SK-N-SH treated with all-trans-retinoic acid at 6 μM for 48 hours (cell line): ENCODE data around the gene SLC38A3.

Experiments
- ATAC-seq: fragments of 200-7000 bp; cut with Tn5 transposase; 3 replicates; pipeline ENCODE4 v1.9.1; 2020; ENCODE audit warnings: mild to moderate bottlenecking, moderate library complexity
- CREB5 ChIP-seq: fragments of 250-450 bp; sonication (Bioruptor Pico); IDR thresholded peaks from 2 replicates; pipeline ENCODE4 v1.5.1; 2020; ENCODE audit warnings: low read depth, mild to moderate bottlenecking, moderate library complexity
- ESRRG ChIP-seq: fragments of 250-450 bp; sonication (Bioruptor Pico); IDR thresholded peaks from 2 replicates; pipeline ENCODE4 v1.6.1; 2021; ENCODE audit warnings: mild to moderate bottlenecking
- GLIS3 ChIP-seq: fragments of 250-450 bp; sonication (Bioruptor Pico); IDR thresholded peaks from 2 replicates; pipeline ENCODE4 v1.5.0; 2020; ENCODE audit warnings: mild to moderate bottlenecking, moderate library complexity
- OSR1 ChIP-seq: fragments of 250-450 bp; sonication (Bioruptor Pico); IDR thresholded peaks from 2 replicates; pipeline ENCODE4 v1.8.0; 2022; ENCODE audit warnings: moderate library complexity, mild to moderate bottlenecking, inconsistent platforms
- PPARA ChIP-seq: fragments of 250-450 bp; sonication (Bioruptor Pico); IDR thresholded peaks from 2 replicates; pipeline ENCODE4 v1.5.0; 2020; ENCODE audit warnings: mild to moderate bottlenecking, borderline replicate concordance
- RARB ChIP-seq: fragments of 250-450 bp; sonication (Bioruptor Pico); IDR thresholded peaks from 2 replicates; pipeline ENCODE4 v1.8.0; 2021; ENCODE audit warnings: mild to moderate bottlenecking, moderate library complexity
- SNAI2 ChIP-seq: fragments of 250-450 bp; sonication (Bioruptor Pico); IDR thresholded peaks from 2 replicates; pipeline ENCODE4 v1.5.0; 2020; ENCODE audit warnings: mild to moderate bottlenecking, moderate library complexity
- TOX ChIP-seq: fragments of 250-450 bp; sonication (Bioruptor Pico); IDR thresholded peaks from 2 replicates; pipeline ENCODE4 v1.8.0; 2021; ENCODE audit warnings: mild to moderate bottlenecking, moderate library complexity, borderline replicate concordance
- TSHZ2 ChIP-seq: fragments of 250-450 bp; sonication (Bioruptor Pico); IDR thresholded peaks from 2 replicates; pipeline ENCODE4 v1.5.0; 2020; ENCODE audit warnings: mild to moderate bottlenecking, moderate library complexity
- ZC3H10 ChIP-seq: fragments of 250-450 bp; sonication (Bioruptor Pico); IDR thresholded peaks from 2 replicates; pipeline ENCODE4 v1.5.1; 2021; ENCODE audit warnings: mild to moderate bottlenecking, moderate library complexity
- ZFP30 ChIP-seq: fragments of 450-650 bp; formaldehyde crosslinking; IDR thresholded peaks from 2 replicates; pipeline ENCODE4 v1.5.0; 2022; ENCODE audit warnings: mild to moderate bottlenecking, moderate library complexity
- ZNF565 ChIP-seq: fragments of 450-650 bp; formaldehyde crosslinking; conservative IDR thresholded peaks from 2 replicates; pipeline ENCODE4 v1.5.0; 2020; ENCODE audit warnings: low read depth, mild to moderate bottlenecking, moderate library complexity
- ZNF70 ChIP-seq: fragments of 450-650 bp; formaldehyde crosslinking; IDR thresholded peaks from 2 replicates; pipeline ENCODE4 v1.5.0; 2020; ENCODE audit warnings: mild to moderate bottlenecking, moderate library complexity
- ZNF8 ChIP-seq: fragments of 450-650 bp; formaldehyde crosslinking; IDR thresholded peaks from 2 replicates; pipeline ENCODE4 v1.5.0; 2020; ENCODE audit warnings: mild to moderate bottlenecking, moderate library complexity
- TF ChIP-seq, protein P1 (sequence below): fragments of 250-450 bp; sonication (Bioruptor Pico); IDR thresholded peaks from 2 replicates; pipeline ENCODE4 v1.8.0; 2021; ENCODE audit warnings: low read depth, mild to moderate bottlenecking, moderate library complexity, borderline replicate concordance

The SLC38A3 gene

GRCh38 chr3:50170689-50171088, 34.4 kb upstream of the SLC38A3 start:
- TF ChIP-seq, protein P1, sequence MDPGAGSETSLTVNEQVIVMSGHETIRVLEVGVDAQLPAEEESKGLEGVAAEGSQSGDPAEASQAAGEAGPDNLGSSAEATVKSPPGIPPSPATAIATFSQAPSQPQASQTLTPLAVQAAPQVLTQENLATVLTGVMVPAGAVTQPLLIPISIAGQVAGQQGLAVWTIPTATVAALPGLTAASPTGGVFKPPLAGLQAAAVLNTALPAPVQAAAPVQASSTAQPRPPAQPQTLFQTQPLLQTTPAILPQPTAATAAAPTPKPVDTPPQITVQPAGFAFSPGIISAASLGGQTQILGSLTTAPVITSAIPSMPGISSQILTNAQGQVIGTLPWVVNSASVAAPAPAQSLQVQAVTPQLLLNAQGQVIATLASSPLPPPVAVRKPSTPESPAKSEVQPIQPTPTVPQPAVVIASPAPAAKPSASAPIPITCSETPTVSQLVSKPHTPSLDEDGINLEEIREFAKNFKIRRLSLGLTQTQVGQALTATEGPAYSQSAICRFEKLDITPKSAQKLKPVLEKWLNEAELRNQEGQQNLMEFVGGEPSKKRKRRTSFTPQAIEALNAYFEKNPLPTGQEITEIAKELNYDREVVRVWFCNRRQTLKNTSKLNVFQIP (CRISPR knock-in tag), result no peak
- ATAC-seq, result peak; percentile 46

GRCh38 chr3:50171540-50172301, 33.4 kb upstream of the SLC38A3 start:
- no peak for TF ChIP-seq OSR1
- TF ChIP-seq ZC3H10 (CRISPR knock-in tag), result no peak
- no peak for TF ChIP-seq TOX
- no peak for TF ChIP-seq ESRRG (CRISPR knock-in tag)
- TF ChIP-seq, protein P1 (CRISPR knock-in tag), result no peak
- TF ChIP-seq RARB, result no peak
- ATAC-seq, result no peak

- ATAC-seq, result peak; percentile 13; the same call in 1 of the 3 replicates
- no peak for TF ChIP-seq ZNF70 (CRISPR knock-in tag)
- TF ChIP-seq ZFP30 (CRISPR knock-in tag), result no peak
- no peak for TF ChIP-seq RARB
Measured at GRCh38 chr3:50172626-50173220, 32.3 kb upstream of the SLC38A3 start.

DNA sequence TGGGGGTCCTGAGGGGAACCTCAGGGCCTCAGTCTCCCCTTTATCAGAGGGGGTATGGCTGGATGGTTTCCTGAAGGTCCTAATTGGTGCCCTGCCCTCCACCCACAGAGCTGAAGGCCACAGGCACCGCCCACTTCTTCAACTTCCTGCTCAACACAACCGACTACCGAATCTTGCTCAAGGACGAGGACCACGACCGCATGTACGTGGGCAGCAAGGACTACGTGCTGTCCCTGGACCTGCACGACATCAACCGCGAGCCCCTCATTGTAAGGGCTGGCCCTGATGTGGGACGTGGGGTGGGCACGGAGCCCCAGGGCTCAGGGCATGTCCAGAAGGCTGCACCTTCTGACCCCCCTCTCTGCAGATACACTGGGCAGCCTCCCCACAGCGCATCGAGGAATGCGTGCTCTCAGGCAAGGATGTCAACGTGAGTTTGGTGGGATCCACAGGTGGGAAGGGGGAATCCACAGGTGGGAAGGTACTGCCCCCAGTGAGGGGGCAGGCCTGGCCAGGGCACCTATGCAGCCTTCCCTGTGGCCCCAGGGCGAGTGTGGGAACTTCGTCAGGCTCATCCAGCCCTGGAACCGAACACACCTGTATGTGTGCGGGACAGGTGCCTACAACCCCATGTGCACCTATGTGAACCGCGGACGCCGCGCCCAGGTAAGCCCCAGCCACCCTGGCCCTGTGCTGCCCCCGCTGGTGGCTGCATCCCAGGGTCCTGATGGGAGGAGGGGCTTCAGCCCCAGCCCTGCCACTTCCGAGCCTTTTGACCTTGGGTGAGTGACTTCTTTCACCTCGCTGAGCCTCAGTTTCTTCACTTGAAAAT, 31.2 kb upstream of the SLC38A3 start:
- no peak for ATAC-seq

GRCh38 chr3:50174517-50174895, 30.6 kb upstream of the SLC38A3 start:
- no peak for ATAC-seq
- TF ChIP-seq TSHZ2 (CRISPR knock-in tag), result no peak
- no peak for TF ChIP-seq ZC3H10 (CRISPR knock-in tag)
- TF ChIP-seq TOX, result no peak
- no peak for TF ChIP-seq ZNF8 (CRISPR knock-in tag)
- TF ChIP-seq ZNF70 (CRISPR knock-in tag), result no peak
- TF ChIP-seq RARB, result no peak
- no peak for TF ChIP-seq SNAI2
- no peak for TF ChIP-seq GLIS3 (CRISPR knock-in tag)
- TF ChIP-seq, protein P1 (CRISPR knock-in tag), result no peak
- TF ChIP-seq, all 23 proteins: peak for 0

More for the DNA sequence above, 31.2 kb upstream of the SLC38A3 start:
- no peak for TF ChIP-seq ZNF70 (CRISPR knock-in tag)
- TF ChIP-seq ZNF565 (CRISPR knock-in tag), result no peak
- TF ChIP-seq CREB5, result no peak
- no peak for TF ChIP-seq ESRRG (CRISPR knock-in tag)
- no peak for TF ChIP-seq GLIS3 (CRISPR knock-in tag)
- no peak for TF ChIP-seq PPARA
